MM.1S (cell line): ENCODE measurements around the gene UPF3A.

Experiments used
- CTCF ChIP-seq: fragments of 300-600 bp; sonication (generic); IDR thresholded peaks from 2 replicates; pipeline ENCODE4 v1.5.1; 2016; ENCODE audit warnings: antibody characterized with exemption, low read length, mixed read lengths
- EZH2 ChIP-seq: fragments of 300-600 bp; sonication (generic); optimal IDR thresholded peaks from 2 replicates; pipeline ENCODE3; 2017; ENCODE audit warnings: low read depth, mild to moderate bottlenecking, antibody characterized with exemption, low read length, mixed read lengths

- no peak for TF ChIP-seq CTCF
- TF ChIP-seq EZH2 = no peak
These were observed 15.5 kb downstream of the UPF3A start for GRCh38 chr13:114296902-114297301.
